H9 (cell line): Measurements from ENCODE around the gene EXOSC10. TPM values are rescaled to one million over a fixed set of nuclear protein-coding genes. Genes with fewer than 3 reads are reported as not detected.
A peak's percentile ranks its signal among the peaks of the same experiment; 100 is the strongest.

Experiments used
- DNase-seq: peaks from one replicate; pipeline ENCODE4 v3.0.0-alpha.2; 2017
- H2AFZ ChIP-seq: one replicate; pipeline ENCODE4 v1.6.1; 2013; ENCODE audit warnings: mild to moderate bottlenecking, low read length, control low read depth, moderate library complexity
- H2AK5ac ChIP-seq: 2 replicates; pipeline ENCODE4 v1.6.1; 2013; ENCODE audit warnings: low read length, control low read depth, mixed read lengths; ENCODE audit not compliant: insufficient read length
- H2BK120ac ChIP-seq: one replicate; pipeline ENCODE4 v1.6.1; 2013; ENCODE audit warnings: low read depth, mild to moderate bottlenecking, low read length, control low read depth, inconsistent platforms; ENCODE audit not compliant: poor library complexity, severe bottlenecking
- H2BK12ac ChIP-seq: 2 replicates; pipeline ENCODE4 v1.6.1; 2013; ENCODE audit warnings: low read length, control low read depth, mixed read lengths, low read depth; ENCODE audit not compliant: insufficient read length
- H2BK15ac ChIP-seq: 2 replicates; pipeline ENCODE4 v1.6.1; 2013; ENCODE audit warnings: low read depth, low read length, control low read depth
- H2BK20ac ChIP-seq: one replicate; pipeline ENCODE4 v1.6.1; 2013; ENCODE audit warnings: low read depth, mild to moderate bottlenecking, low read length, control low read depth, inconsistent platforms; ENCODE audit not compliant: poor library complexity, severe bottlenecking
- H2BK5ac ChIP-seq: 2 replicates; pipeline ENCODE4 v1.6.1; 2013; ENCODE audit warnings: low read length, control low read depth, mixed read lengths; ENCODE audit not compliant: insufficient read length
- H3K14ac ChIP-seq: 2 replicates; pipeline ENCODE4 v1.6.1; 2013; ENCODE audit warnings: low read length, control low read depth; ENCODE audit not compliant: insufficient read depth
- H3K18ac ChIP-seq: 2 replicates; pipeline ENCODE4 v1.6.1; 2013; ENCODE audit warnings: low read depth, mild to moderate bottlenecking, mixed read lengths, low read length, control low read depth; ENCODE audit not compliant: insufficient read length
- H3K23ac ChIP-seq: 2 replicates; pipeline ENCODE4 v1.6.1; 2013; ENCODE audit warnings: low read length, control low read depth, mixed read lengths, low read depth; ENCODE audit not compliant: insufficient read length
- H3K23me2 ChIP-seq: 2 replicates; pipeline ENCODE4 v1.6.1; 2013; ENCODE audit warnings: low read depth, mild to moderate bottlenecking, mixed read lengths, low read length, control low read depth; ENCODE audit not compliant: insufficient read length, poor library complexity, severe bottlenecking
- H3K27ac ChIP-seq: 2 replicates; pipeline ENCODE4 v1.5.1; 2013; ENCODE audit warnings: low read length, control low read depth, mixed read lengths, low read depth; ENCODE audit not compliant: insufficient read length
- H3K27me3 ChIP-seq: 2 replicates; pipeline ENCODE4 v1.6.1; 2013; ENCODE audit warnings: low read length, control low read depth, inconsistent platforms; ENCODE audit not compliant: insufficient read depth
- H3K4ac ChIP-seq: 2 replicates; pipeline ENCODE4 v1.6.1; 2013; ENCODE audit warnings: low read depth, mild to moderate bottlenecking, control low read depth, inconsistent platforms, low read length, moderate library complexity
- H3K4me1 ChIP-seq: 2 replicates; pipeline ENCODE4 v1.6.1; 2013; ENCODE audit warnings: low read length, control low read depth, inconsistent platforms; ENCODE audit not compliant: insufficient read depth
- H3K4me2 ChIP-seq: 2 replicates; pipeline ENCODE4 v1.6.1; 2013; ENCODE audit warnings: low read length, control low read depth, mixed read lengths; ENCODE audit not compliant: insufficient read length, insufficient read depth
- H3K56ac ChIP-seq: 2 replicates; pipeline ENCODE4 v1.6.1; 2013; ENCODE audit warnings: low read depth, mild to moderate bottlenecking, mixed read lengths, low read length, control low read depth; ENCODE audit not compliant: insufficient read length
- H3K79me1 ChIP-seq: 2 replicates; pipeline ENCODE4 v1.6.1; 2013; ENCODE audit warnings: low read depth, mild to moderate bottlenecking, moderate library complexity, low read length, control low read depth, inconsistent platforms; ENCODE audit not compliant: insufficient read depth, poor library complexity, severe bottlenecking
- H3K79me2 ChIP-seq: 2 replicates; pipeline ENCODE4 v1.6.1; 2013; ENCODE audit warnings: low read length, control low read depth, inconsistent platforms; ENCODE audit not compliant: insufficient read depth
- H3K9ac ChIP-seq: 2 replicates; pipeline ENCODE4 v1.6.1; 2013; ENCODE audit warnings: low read length, control low read depth, mixed read lengths; ENCODE audit not compliant: insufficient read length; ENCODE audit errors: extremely low read depth
- H3K9me3 ChIP-seq: one replicate; pipeline ENCODE4 v1.6.1; 2013; ENCODE audit warnings: low read depth, low read length, inconsistent platforms; ENCODE audit not compliant: control insufficient read depth
- H3T11ph ChIP-seq: one replicate; pipeline ENCODE4 v1.6.1; 2013; ENCODE audit warnings: mild to moderate bottlenecking, low read length, control low read depth, inconsistent platforms
- H4K20me1 ChIP-seq: one replicate; pipeline ENCODE4 v1.6.1; 2013; ENCODE audit not compliant: control insufficient read depth, insufficient read length, insufficient read depth
- H4K5ac ChIP-seq: 2 replicates; pipeline ENCODE4 v1.6.1; 2013; ENCODE audit warnings: low read depth, mild to moderate bottlenecking, mixed read lengths, low read length, control low read depth; ENCODE audit not compliant: insufficient read length
- H4K8ac ChIP-seq: replicated peaks from 2 replicates; pipeline ENCODE4 v1.6.1; 2013; ENCODE audit warnings: low read length, control low read depth, mixed read lengths, low read depth; ENCODE audit not compliant: insufficient read length
- H4K91ac ChIP-seq: 2 replicates; pipeline ENCODE4 v1.6.1; 2013; ENCODE audit warnings: low read depth, mild to moderate bottlenecking, moderate library complexity, mixed read lengths, low read length, control low read depth; ENCODE audit not compliant: insufficient read length
- H3K27ac Mint-ChIP-seq, 3 experiments: 2 replicates in 2 of 3; 3 replicates in 1 of 3; pipeline ENCODE4 v1.8.0; 2020 to 2021; ENCODE audit warnings: mixed read lengths in 3 of 3, mild to moderate bottlenecking in 1 of 3, moderate library complexity in 1 of 3
- H3K27me3 Mint-ChIP-seq: 2 replicates; pipeline ENCODE4 v1.8.0; 2021; ENCODE audit warnings: low read depth, mild to moderate bottlenecking, moderate library complexity, mixed read lengths
- H3K36me3 Mint-ChIP-seq, 3 experiments: 2 replicates in 2 of 3; 3 replicates in 1 of 3; pipeline ENCODE4 v1.8.0; 2020 to 2021; ENCODE audit warnings: low read depth in 3 of 3, mixed read lengths in 3 of 3; ENCODE audit not compliant: insufficient read depth in 1 of 3
- H3K4me1 Mint-ChIP-seq, 2 experiments: 2 replicates each; pipeline ENCODE4 v1.8.0; 2020; ENCODE audit warnings: mixed read lengths in 2 of 2
- H3K4me3 Mint-ChIP-seq, 2 experiments: 2 replicates in 1 of 2; 3 replicates in 1 of 2; pipeline ENCODE4 v1.8.0; 2020 to 2021; ENCODE audit warnings: mild to moderate bottlenecking in 2 of 2, mixed read lengths in 2 of 2, moderate library complexity in 1 of 2
- H3K9me3 Mint-ChIP-seq, 2 experiments: 2 replicates in 1 of 2; 3 replicates in 1 of 2; pipeline ENCODE4 v1.8.0; 2020; ENCODE audit warnings: mild to moderate bottlenecking in 2 of 2, mixed read lengths in 2 of 2, moderate library complexity in 1 of 2
- WGBS: extraction: QIAGEN DNeasy Blood & Tissue Kit; methylation state at CpG from one replicate; pipeline ENCODE4 v1.1.7; 2013; ENCODE audit warnings: missing lambda C conversion rate, low lambda C conversion rate, mixed read lengths; ENCODE audit not compliant: insufficient read length; ENCODE audit errors: extremely low coverage; 5-methylcytosine and 5-hydroxymethylcytosine counted together
- total RNA-seq: library from RNA; stranded (reverse); gene quantifications from 2 replicates; pipeline ENCODE4 v1.2.1, GENCODE V29; 2021
- TF ChIP-seq, protein P1 (sequence below): fragments of 200-600 bp; sonication (generic); conservative IDR thresholded peaks from 3 replicates; pipeline ENCODE4 v1.8.0; 2021; ENCODE audit warnings: antibody characterized with exemption, mild to moderate bottlenecking

Gene EXOSC10
- total RNA-seq, 1 experiment from 2014 or later: 83.4 TPM

GRCh38 chr1:11059155-11059967 is 40.3 kb downstream of the EXOSC10 start:
- H2BK20ac ChIP-seq: no peak overlapping the region
- H4K20me1 ChIP-seq: no peaks in the 10 kb centered on the region
- Mint-ChIP-seq H3K27me3 (no peaks in the 10 kb centered on the region), H3K4me1 (peaks cover 13 to 19% of the 10 kb centered on the region in 2 experiments), H3K4me3 (peak overlapping the region; percentile 88 to 91), H3K9me3 (no peaks in the 10 kb centered on the region), H3K36me3 (peaks cover 25 to 65% (median 35%) of the 10 kb centered on the region in 3 experiments), H3K27ac (peak overlapping the region in 2 of 3 experiments; percentile 48 to 80; a peak in 4 of 7 replicates)
- H3K4ac ChIP-seq: no peak overlapping the region
- no peak overlapping the region for H3K23ac ChIP-seq
- no peaks in the 10 kb centered on the region for H3K79me1 ChIP-seq
- H2BK12ac ChIP-seq: no peak overlapping the region
- H3K18ac ChIP-seq: no peak overlapping the region
- DNase-seq: no peak
- TF ChIP-seq, protein P1, sequence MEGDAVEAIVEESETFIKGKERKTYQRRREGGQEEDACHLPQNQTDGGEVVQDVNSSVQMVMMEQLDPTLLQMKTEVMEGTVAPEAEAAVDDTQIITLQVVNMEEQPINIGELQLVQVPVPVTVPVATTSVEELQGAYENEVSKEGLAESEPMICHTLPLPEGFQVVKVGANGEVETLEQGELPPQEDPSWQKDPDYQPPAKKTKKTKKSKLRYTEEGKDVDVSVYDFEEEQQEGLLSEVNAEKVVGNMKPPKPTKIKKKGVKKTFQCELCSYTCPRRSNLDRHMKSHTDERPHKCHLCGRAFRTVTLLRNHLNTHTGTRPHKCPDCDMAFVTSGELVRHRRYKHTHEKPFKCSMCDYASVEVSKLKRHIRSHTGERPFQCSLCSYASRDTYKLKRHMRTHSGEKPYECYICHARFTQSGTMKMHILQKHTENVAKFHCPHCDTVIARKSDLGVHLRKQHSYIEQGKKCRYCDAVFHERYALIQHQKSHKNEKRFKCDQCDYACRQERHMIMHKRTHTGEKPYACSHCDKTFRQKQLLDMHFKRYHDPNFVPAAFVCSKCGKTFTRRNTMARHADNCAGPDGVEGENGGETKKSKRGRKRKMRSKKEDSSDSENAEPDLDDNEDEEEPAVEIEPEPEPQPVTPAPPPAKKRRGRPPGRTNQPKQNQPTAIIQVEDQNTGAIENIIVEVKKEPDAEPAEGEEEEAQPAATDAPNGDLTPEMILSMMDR: no peak
- H3K14ac ChIP-seq: peak overlapping the region; percentile 56; the same call in 1 of the 2 replicates
- H3K23me2 ChIP-seq: peaks cover 7% of the 10 kb centered on the region
- no peak overlapping the region for H2BK120ac ChIP-seq
- peak overlapping the region; percentile 15 for H3K9ac ChIP-seq
- H4K8ac ChIP-seq: no peak overlapping the region
- H3K56ac ChIP-seq: no peak overlapping the region
- H2BK5ac ChIP-seq: no peak overlapping the region
- no peak overlapping the region for H2AK5ac ChIP-seq
- H3K27ac ChIP-seq: no peak overlapping the region
- H3K4me1 ChIP-seq: no peaks in the 10 kb centered on the region
- no CpG with 5 or more reads among the region's 72 CpGs for WGBS
- H3K4me2 ChIP-seq: peak overlapping the region; percentile 56
- no peak overlapping the region for H2AFZ ChIP-seq
- no peaks in the 10 kb centered on the region for H3K9me3 ChIP-seq
- no peak overlapping the region for H4K91ac ChIP-seq
- peaks cover 2% of the 10 kb centered on the region; the same call in 1 of the 2 replicates for H3K79me2 ChIP-seq
- H2BK15ac ChIP-seq: no peak overlapping the region
- H4K5ac ChIP-seq: no peak overlapping the region
- no peaks in the 10 kb centered on the region; the same call in 1 of the 2 replicates for H3K27me3 ChIP-seq
- no peak overlapping the region for H3T11ph ChIP-seq
